Ovary (tissue), 3 donors: ENCODE measurements around the gene RASSF5.

ENCODE experiments used
- CTCF ChIP-seq, 3 donors: fragments of 450-650 bp in 2 of 3; fragments of 200-600 bp in 1 of 3; IDR thresholded peaks; one replicate each; pipeline versions ENCODE4 v1.5.1 to v1.8.0; 2016 to 2022; ENCODE audit warnings: antibody characterized with exemption in 3 of 3, mild to moderate bottlenecking in 1 of 3
- EP300 ChIP-seq: sonication (generic); formaldehyde crosslinking; IDR thresholded peaks from one replicate; pipeline ENCODE4 v1.6.1; 2017; ENCODE audit warnings: antibody characterized with exemption
- POLR2A ChIP-seq: fragments of 450-650 bp; IDR thresholded peaks from one replicate; pipeline ENCODE4 v1.6.1; 2017; ENCODE audit warnings: antibody characterized with exemption, mild to moderate bottlenecking, moderate library complexity
- donor health status: DM: no; HTN: no; CAD: no.

- no peak for TF ChIP-seq CTCF (IDR thresholded peaks at IDR 0.05)
- no peak for TF ChIP-seq POLR2A
- no peak for TF ChIP-seq EP300
Measured at GRCh38 chr1:206555473-206555935, 48.2 kb downstream of the RASSF5 start.
